Kidney epithelial cell (primary cell): ENCODE results near the gene C20orf204. TPM values are rescaled to one million over a fixed set of nuclear protein-coding genes. Genes with fewer than 3 reads are reported as not detected.
"Not testable (repeated sequence)": the region's sequence is repeated elsewhere in the genome, so short reads cannot be mapped to it uniquely, and the experiment has no call there.

ENCODE experiments used
- DNase-seq: peaks from one replicate; pipeline ENCODE4 v3.0.0-alpha.2; 2010; ENCODE audit warnings: low read depth
- H3K27me3 ChIP-seq: 2 replicates; pipeline ENCODE4 v1.6.0; 2011; ENCODE audit warnings: low read length; ENCODE audit not compliant: control insufficient read depth, insufficient read depth
- H3K36me3 ChIP-seq: 2 replicates; pipeline ENCODE4 v1.5.1; 2011; ENCODE audit warnings: low read length; ENCODE audit not compliant: control insufficient read depth, insufficient read depth
- H3K4me3 ChIP-seq: 2 replicates; pipeline ENCODE4 v1.5.1; 2011; ENCODE audit warnings: low read depth, mild to moderate bottlenecking, control low read depth, low read length
- CTCF ChIP-seq: IDR thresholded peaks from 2 replicates; pipeline ENCODE4 v1.5.1; 2011; ENCODE audit warnings: mild to moderate bottlenecking, moderate library complexity, low read length, control low read depth, inconsistent platforms; ENCODE audit not compliant: insufficient read depth, poor library complexity, severe bottlenecking
- total RNA-seq: library from RNA; depleted of rRNA; stranded (reverse); fragments of >200 nt; gene quantifications from 2 replicates; pipeline ENCODE4 v1.2.3, GENCODE V29; 2015

Gene C20orf204
- total RNA-seq, 1 donor from 2014 or later = 0.21 TPM

DNA sequence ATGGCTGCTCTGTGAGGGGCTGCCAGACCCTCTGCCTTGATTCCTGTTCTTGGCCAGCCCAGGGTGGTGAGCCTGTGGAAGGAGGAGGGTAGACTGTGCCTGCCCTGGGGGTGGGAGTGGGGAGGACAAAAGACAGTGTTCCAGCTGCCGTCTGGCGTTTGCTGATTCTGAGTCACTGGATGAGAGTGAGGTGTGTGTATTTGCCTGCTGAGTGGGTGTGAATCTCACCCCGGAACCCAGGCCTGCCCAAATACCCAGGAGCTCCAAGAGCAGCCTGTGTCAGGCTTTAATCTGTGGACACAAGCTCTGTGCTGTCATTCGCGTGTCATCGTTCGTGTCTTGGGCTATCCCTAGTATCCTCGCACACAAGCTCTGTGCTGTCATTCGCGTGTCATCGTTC lies 50.8 kb downstream of the C20orf204 start:
- Histone ChIP-seq H3K27me3 (peaks cover 73% of the 10 kb centered on the region), H3K36me3 (no peaks in the 10 kb centered on the region), H3K4me3 (no peak overlapping the region)
- DNase-seq = no peak
- no peak for TF ChIP-seq CTCF

GRCh38 chr20:64087226-64087825 lies 51.3 kb downstream of the C20orf204 start:
- H3K4me3 ChIP-seq, DNase-seq, H3K36me3 ChIP-seq: not testable (repeated sequence)
- H3K27me3 ChIP-seq = peaks cover 76% of the 10 kb centered on the region

GRCh38 chr20:64088586-64088985 lies 52.6 kb downstream of the C20orf204 start:
- not testable (repeated sequence) for H3K36me3 ChIP-seq, H3K4me3 ChIP-seq, DNase-seq
- H3K27me3 ChIP-seq = peaks cover 74% of the 10 kb centered on the region

Other genes with a start within 250 kb of the C20orf204 start
- 7.2 and 7.8 TPM in 2 replicates for gene ZBTB46, start 204.9 kb upstream of the C20orf204 start, total RNA-seq
- gene ABHD16B, start 174.7 kb upstream of the C20orf204 start, total RNA-seq = not detected in 2 replicates
- gene TPD52L2, start 170.9 kb upstream of the C20orf204 start, total RNA-seq = 166 and 177 TPM in 2 replicates
- gene DNAJC5, start 141.1 kb upstream of the C20orf204 start, total RNA-seq = 53.9 and 57.2 TPM in 2 replicates
- gene UCKL1, start 79.8 kb upstream of the C20orf204 start, total RNA-seq = 19.6 and 25.6 TPM in 2 replicates
- 10.8 TPM in 2 replicates for gene ZNF512B, start 66.3 kb upstream of the C20orf204 start, total RNA-seq
- 8.0 and 9.6 TPM in 2 replicates for gene SAMD10, start 56.5 kb upstream of the C20orf204 start, total RNA-seq
- gene PRPF6, start 55.0 kb upstream of the C20orf204 start, total RNA-seq = 75.4 and 78.5 TPM in 2 replicates
- 0.04 and 0.07 TPM in 2 replicates for gene SOX18, start 13.5 kb downstream of the C20orf204 start, total RNA-seq
- 23.9 and 24.4 TPM in 2 replicates for gene TCEA2, start 27.0 kb downstream of the C20orf204 start, total RNA-seq
- gene RGS19, start 43.3 kb downstream of the C20orf204 start, total RNA-seq = 13.1 and 14.1 TPM in 2 replicates
- gene OPRL1, start 43.9 kb downstream of the C20orf204 start, total RNA-seq = 0.21 and 0.68 TPM in 2 replicates
- not detected in 2 replicates for gene LKAAEAR1, start 48.2 kb downstream of the C20orf204 start, total RNA-seq
- gene NPBWR2, start 71.4 kb downstream of the C20orf204 start, total RNA-seq = not detected in 2 replicates
- not detected in 2 replicates for gene MYT1, start 128.3 kb downstream of the C20orf204 start, total RNA-seq
- 37.9 and 53.8 TPM in 2 replicates for gene PCMTD2, start 219.6 kb downstream of the C20orf204 start, total RNA-seq